ENCODE results near the gene SLC16A3.

GRCh38 chr17:82234211-82235055, 5.6 kb downstream of the SLC16A3 start:
- TF ChIP-seq POLR2AphosphoS5 (IDR thresholded peaks at IDR 0.05; ENCODE audit: low read depth, low read length) (no peak), TAF1 (IDR thresholded peaks at IDR 0.05; ENCODE audit: borderline replicate concordance, insufficient read depth, low read length) (no peak), REST (IDR thresholded peaks at IDR 0.05; ENCODE audit: insufficient read depth in 1 of 2, low read depth in 2 of 2, low read length in 2 of 2) (no peak), SIN3A (IDR thresholded peaks at IDR 0.05; ENCODE audit: borderline replicate concordance, insufficient read depth, low read length) (no peak), FOXP2 (optimal IDR thresholded peaks at IDR 0.05; ENCODE audit: borderline replicate concordance, extremely low read depth, extremely low read length, insufficient read depth) (no peak)

Data from PFSK-1 (cell line).